H1 (cell line): Measurements from ENCODE around the gene GALNTL6. TPM values are rescaled to one million over a fixed set of nuclear protein-coding genes. Genes with fewer than 3 reads are reported as not detected.

ENCODE experiments used
- BACH1 ChIP-seq: IDR thresholded peaks from 2 replicates; pipeline ENCODE4 v1.6.1; 2012; ENCODE audit warnings: low read length, improper control_type of control experiment
- GABPA ChIP-seq: IDR thresholded peaks from 2 replicates; pipeline ENCODE4 v1.6.1; 2011; ENCODE audit warnings: mild to moderate bottlenecking, low read length, moderate library complexity, borderline replicate concordance; ENCODE audit not compliant: insufficient read depth
- SIX5 ChIP-seq: IDR thresholded peaks from 2 replicates; pipeline ENCODE4 v1.6.1; 2011; ENCODE audit warnings: mild to moderate bottlenecking, low read depth, low read length
- polyA plus RNA-seq, 7 experiments: library from polyadenylated mRNA; depleted of rRNA in 3 of 7; stranded (reverse) in 5 of 7; unstranded in 2 of 7; fragments of >200 nt in 5 of 7; fragments of 200-250 nt in 2 of 7; gene quantifications; 1 replicate in 5 of 7; 2 replicates in 1 of 7; 4 replicates in 1 of 7; pipeline versions ENCODE4 v1.2.1 to v1.2.3, GENCODE V29; 2011 to 2013; ENCODE audit warnings: missing spikeins in 2 of 7, mixed read lengths in 2 of 7
- total RNA-seq: library from RNA; stranded (reverse); fragmentation: NEBNext Ultra II Directional; extraction: Animal tissue kit (Norgen Biotek cat#: 25700); gene quantifications from 2 replicates; pipeline ENCODE4 v1.2.1, GENCODE V29; 2021
- TF ChIP-seq, protein P1 (sequence below): IDR thresholded peaks from 2 replicates; pipeline ENCODE4 v1.6.1; 2012; ENCODE audit warnings: inconsistent platforms
- TF ChIP-seq, protein P2 (sequence below), 3 experiments: IDR thresholded peaks; 1 replicate in 2 of 3; 2 replicates in 1 of 3; pipeline versions ENCODE4 v1.5.1 to v1.6.1; 2011; ENCODE audit warnings: low read length in 3 of 3, mild to moderate bottlenecking in 3 of 3, inconsistent platforms in 2 of 3, low read depth in 1 of 3, moderate library complexity in 1 of 3; ENCODE audit not compliant: insufficient read depth in 1 of 3; ENCODE audit errors: control extremely low read depth in 1 of 3

GALNTL6 gene
- total and polyA plus RNA-seq, 2 of the 8 experiments (the other 6 are each of a cell fraction or from before 2014, with no cell fraction given), result 0.03 to 0.32 TPM

DNA sequence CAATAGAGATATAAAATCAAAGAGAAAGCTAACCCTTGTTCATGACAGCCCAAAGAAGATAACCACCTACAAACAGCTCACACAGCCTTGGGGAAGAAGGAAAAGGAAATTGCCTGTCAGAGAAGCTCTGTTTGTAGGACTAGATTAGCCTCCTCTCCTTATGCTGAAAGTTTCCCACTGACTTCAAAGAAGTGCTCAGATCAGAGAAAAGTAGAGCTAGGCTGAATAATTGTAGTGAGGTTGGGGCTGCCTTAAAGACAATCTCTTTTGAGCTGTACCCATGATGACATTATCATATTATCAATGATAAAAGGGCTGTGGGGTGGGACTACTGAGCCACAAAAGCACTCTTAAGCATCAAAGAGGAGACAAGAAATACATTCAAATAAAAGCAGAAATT is 1132.4 kb downstream of the GALNTL6 start (continued):
- TF ChIP-seq, protein P1, sequence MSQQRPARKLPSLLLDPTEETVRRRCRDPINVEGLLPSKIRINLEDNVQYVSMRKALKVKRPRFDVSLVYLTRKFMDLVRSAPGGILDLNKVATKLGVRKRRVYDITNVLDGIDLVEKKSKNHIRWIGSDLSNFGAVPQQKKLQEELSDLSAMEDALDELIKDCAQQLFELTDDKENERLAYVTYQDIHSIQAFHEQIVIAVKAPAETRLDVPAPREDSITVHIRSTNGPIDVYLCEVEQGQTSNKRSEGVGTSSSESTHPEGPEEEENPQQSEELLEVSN, result no peak
- TF ChIP-seq BACH1, result no peak
- TF ChIP-seq, protein P2, sequence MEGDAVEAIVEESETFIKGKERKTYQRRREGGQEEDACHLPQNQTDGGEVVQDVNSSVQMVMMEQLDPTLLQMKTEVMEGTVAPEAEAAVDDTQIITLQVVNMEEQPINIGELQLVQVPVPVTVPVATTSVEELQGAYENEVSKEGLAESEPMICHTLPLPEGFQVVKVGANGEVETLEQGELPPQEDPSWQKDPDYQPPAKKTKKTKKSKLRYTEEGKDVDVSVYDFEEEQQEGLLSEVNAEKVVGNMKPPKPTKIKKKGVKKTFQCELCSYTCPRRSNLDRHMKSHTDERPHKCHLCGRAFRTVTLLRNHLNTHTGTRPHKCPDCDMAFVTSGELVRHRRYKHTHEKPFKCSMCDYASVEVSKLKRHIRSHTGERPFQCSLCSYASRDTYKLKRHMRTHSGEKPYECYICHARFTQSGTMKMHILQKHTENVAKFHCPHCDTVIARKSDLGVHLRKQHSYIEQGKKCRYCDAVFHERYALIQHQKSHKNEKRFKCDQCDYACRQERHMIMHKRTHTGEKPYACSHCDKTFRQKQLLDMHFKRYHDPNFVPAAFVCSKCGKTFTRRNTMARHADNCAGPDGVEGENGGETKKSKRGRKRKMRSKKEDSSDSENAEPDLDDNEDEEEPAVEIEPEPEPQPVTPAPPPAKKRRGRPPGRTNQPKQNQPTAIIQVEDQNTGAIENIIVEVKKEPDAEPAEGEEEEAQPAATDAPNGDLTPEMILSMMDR (IDR thresholded peaks at IDR 0.05; ENCODE audit: control extremely low read depth in 1 of 3, insufficient read depth in 1 of 3, low read depth in 1 of 3, low read length in 3 of 3), result no peak
- TF ChIP-seq GABPA, result no peak
- TF ChIP-seq SIX5, result no peak
